Small intestine (tissue), 7 donors: ENCODE measurements around the gene ST3GAL2. TPM values are rescaled to one million over a fixed set of nuclear protein-coding genes. Genes with fewer than 3 reads are reported as not detected.

ENCODE experiments used
- DNase-seq, 2 donors: peaks; one replicate each; pipeline versions ENCODE4 v3.0.0 to v3.0.0-alpha.2; 2013
- FAIRE-seq: peaks from 2 replicates; lab custom pipeline; 2012; peaks lifted over from hg19 to GRCh38; lab: Jason Lieb, UNC
- H3K27ac ChIP-seq, 3 donors: one replicate each; pipeline ENCODE4 v1.5.1; 2013; ENCODE audit warnings: low read length in 2 of 3, mild to moderate bottlenecking in 2 of 3, control low read depth in 1 of 3, inconsistent platforms in 1 of 3, low read depth in 1 of 3, moderate library complexity in 1 of 3
- H3K27me3 ChIP-seq, 3 donors: one replicate each; pipeline ENCODE4 v1.6.1; 2013; ENCODE audit warnings: low read length in 3 of 3, inconsistent platforms in 1 of 3; ENCODE audit not compliant: control insufficient read depth in 3 of 3, insufficient read depth in 3 of 3
- H3K36me3 ChIP-seq, 3 donors: one replicate each; pipeline ENCODE4 v1.6.1; 2013; ENCODE audit warnings: low read length in 3 of 3, inconsistent platforms in 1 of 3, low read depth in 1 of 3, mild to moderate bottlenecking in 1 of 3, moderate library complexity in 1 of 3; ENCODE audit not compliant: control insufficient read depth in 3 of 3, insufficient read depth in 2 of 3
- H3K4me1 ChIP-seq, 3 donors: one replicate each; pipeline ENCODE4 v1.6.1; 2013; ENCODE audit warnings: low read length in 2 of 3, inconsistent platforms in 1 of 3, low read depth in 1 of 3, mild to moderate bottlenecking in 1 of 3, moderate library complexity in 1 of 3; ENCODE audit not compliant: control insufficient read depth in 3 of 3, insufficient read depth in 2 of 3
- H3K4me3 ChIP-seq, 3 donors: one replicate each; pipeline ENCODE4 v1.5.1; 2013; ENCODE audit warnings: low read length in 3 of 3, control low read depth in 1 of 3, inconsistent platforms in 1 of 3, low read depth in 1 of 3, mild to moderate bottlenecking in 1 of 3, moderate library complexity in 1 of 3
- H3K9me3 ChIP-seq, 2 donors: one replicate each; pipeline ENCODE4 v1.6.1; 2013; ENCODE audit warnings: low read depth in 1 of 2, low read length in 1 of 2; ENCODE audit not compliant: control insufficient read depth in 2 of 2, insufficient read depth in 1 of 2
- WGBS, 3 donors: extraction: QIAGEN DNeasy Blood & Tissue Kit; methylation state at CpG; one replicate each; pipeline ENCODE4 v1.1.7; 2013; 5-methylcytosine and 5-hydroxymethylcytosine counted together
- polyA plus RNA-seq, 4 donors: library from polyadenylated mRNA; stranded (reverse) in 3 of 4; unstranded in 1 of 4; fragments of 200-250 nt in 3 of 4; fragments of 120-200 nt in 1 of 4; gene quantifications; one replicate each; pipeline versions ENCODE4 v1.2.1 to v1.2.3, GENCODE V29; 2013
- donor health status: healthy with polysubstance abuse.
- donor health status: control.
- donor health status: control.
- donor health status: Bipolar disorder and iron deficiency.
- donor health status: healthy.

Gene ST3GAL2
- polyA plus RNA-seq, 4 donors, result 5.6 to 16.3 (median 8.4) TPM

- no peak overlapping the region for H3K4me3 ChIP-seq
- no peak overlapping the region for H3K27ac ChIP-seq
- H3K27me3 ChIP-seq, result no peaks in the 10 kb centered on the region
- peaks cover 8 to 92% (median 14%) of the 10 kb centered on the region in 3 donors for H3K36me3 ChIP-seq
- DNase-seq (no peak), FAIRE-seq (no peak)
- no peaks in the 10 kb centered on the region for H3K9me3 ChIP-seq
- no peaks in the 10 kb centered on the region for H3K4me1 ChIP-seq
- WGBS, 3 donors, result 63 to 83% (median 77%) methylated on average over 10 of the region's 10 CpGs
These were observed 40.0 kb upstream of the ST3GAL2 start for GRCh38 chr16:70478912-70479341.

GRCh38 chr16:70478169-70478568 is 39.3 kb upstream of the ST3GAL2 start:
- 92 to 98% (median 98%) methylated on average over 8 of the region's 8 CpGs for WGBS, 3 donors

GRCh38 chr16:70476272-70477020 is 37.5 kb upstream of the ST3GAL2 start:
- Histone ChIP-seq H3K27ac (peak overlapping the region in 2 of 3 donors; percentile 50 to 77), H3K4me1 (no peaks in the 10 kb centered on the region), H3K9me3 (no peaks in the 10 kb centered on the region), H3K27me3 (no peaks in the 10 kb centered on the region), H3K36me3 (peaks cover 5 to 94% (median 10%) of the 10 kb centered on the region in 3 donors), H3K4me3 (no peak overlapping the region)
- no peak for FAIRE-seq
- peak in 1 of 2 donors; percentile 45 for DNase-seq
- WGBS, 3 donors, result 29 to 60% (median 39%) methylated on average over 13 of the region's 13 CpGs

More at GRCh38 chr16:70478169-70478568, 39.3 kb upstream of the ST3GAL2 start:
- Histone ChIP-seq H3K4me3 (no peak overlapping the region), H3K36me3 (peaks cover 8 to 92% (median 8%) of the 10 kb centered on the region in 3 donors), H3K9me3 (no peaks in the 10 kb centered on the region), H3K27me3 (no peaks in the 10 kb centered on the region), H3K4me1 (no peaks in the 10 kb centered on the region), H3K27ac (no peak overlapping the region)
- DNase-seq (no peak), FAIRE-seq (no peak)

GRCh38 chr16:70475054-70475871 is 36.4 kb upstream of the ST3GAL2 start:
- WGBS, 3 donors, result 91 to 92% (median 92%) methylated on average over 23 to 24 of the region's 24 CpGs
- peaks cover 2 to 94% (median 8%) of the 10 kb centered on the region in 3 donors for H3K36me3 ChIP-seq
- DNase-seq, result no peak

GRCh38 chr16:70474320-70475053 is 35.6 kb upstream of the ST3GAL2 start:
- Histone ChIP-seq H3K4me1 (no peaks in the 10 kb centered on the region), H3K36me3 (peaks cover 0 to 91% (median 10%) of the 10 kb centered on the region in 3 donors), H3K4me3 (no peak overlapping the region), H3K27ac (no peak overlapping the region), H3K9me3 (no peaks in the 10 kb centered on the region), H3K27me3 (no peaks in the 10 kb centered on the region)
- no peak for FAIRE-seq
- WGBS, 3 donors, result 96 to 97% (median 96%) methylated on average over 20 to 22 of the region's 22 CpGs
- no peak for DNase-seq

More at GRCh38 chr16:70475054-70475871, 36.4 kb upstream of the ST3GAL2 start:
- no peak for FAIRE-seq
- Histone ChIP-seq H3K9me3 (no peaks in the 10 kb centered on the region), H3K27ac (no peak overlapping the region), H3K27me3 (no peaks in the 10 kb centered on the region), H3K4me1 (no peaks in the 10 kb centered on the region), H3K4me3 (no peak overlapping the region)

GRCh38 chr16:70473446-70474319 is 34.8 kb upstream of the ST3GAL2 start:
- H3K27me3 ChIP-seq, result no peaks in the 10 kb centered on the region
- no peaks in the 10 kb centered on the region for H3K4me1 ChIP-seq
- peaks cover 0 to 91% (median 7%) of the 10 kb centered on the region in 3 donors for H3K36me3 ChIP-seq
- no peak overlapping the region for H3K27ac ChIP-seq
- no peak for FAIRE-seq
- 93 to 94% (median 93%) methylated on average over 21 of the region's 21 CpGs for WGBS, 3 donors
- DNase-seq, result no peak
- no peaks in the 10 kb centered on the region for H3K9me3 ChIP-seq
- H3K4me3 ChIP-seq, result no peak overlapping the region

GRCh38 chr16:70472786-70473433 is 34.0 kb upstream of the ST3GAL2 start:
- H3K4me1 ChIP-seq, result no peaks in the 10 kb centered on the region
- no peaks in the 10 kb centered on the region for H3K9me3 ChIP-seq
- no peaks in the 10 kb centered on the region for H3K27me3 ChIP-seq
- FAIRE-seq, result no peak
- peaks cover 0 to 90% (median 7%) of the 10 kb centered on the region in 3 donors for H3K36me3 ChIP-seq
- 90 to 93% (median 91%) methylated on average over 25 to 28 of the region's 28 CpGs for WGBS, 3 donors
- no peak overlapping the region for H3K4me3 ChIP-seq
- no peak overlapping the region for H3K27ac ChIP-seq
- DNase-seq, result no peak
